Stimulated activated CD4-positive, alpha-beta T cell treated with anti-CD3 and anti-CD28 coated beads, Interleukin-4, amount 100 ng/mL, for 4 hours (primary cell): Measurements from ENCODE around the gene AMT.
A peak's percentile ranks its signal among the peaks of the same experiment; 100 is the strongest.

Experiments used
- DNase-seq, 2 experiments: peaks; one replicate each; pipeline ENCODE4 v3.0.0-alpha.2; 2020

AMT gene

GRCh38 chr3:49422379-49423248 is at the start of gene AMT:
TSS of gene AMT (minus strand) at chr3:49422473. CDS start at chr3:49422450, 23 bp downstream.
- no peak for DNase-seq

- no peak for DNase-seq
Measured at GRCh38 chr3:49470714-49471420, 48.6 kb upstream of the AMT start.

- DNase-seq: peak; percentile 91 to 95
Measured at GRCh38 chr3:49469936-49470713, 47.9 kb upstream of the AMT start, which contains the start of gene DAG1. TSS of gene DAG1 (plus strand) at chr3:49470267. CDS start at chr3:49510535, 40,268 bp downstream.

GRCh38 chr3:49469037-49469935 is 47.0 kb upstream of the AMT start:
- DNase-seq: no peak

- no peak for DNase-seq
Measured at GRCh38 chr3:49466085-49466484, 43.8 kb upstream of the AMT start.

GRCh38 chr3:49465270-49466034 is 43.2 kb upstream of the AMT start:
- DNase-seq: no peak

GRCh38 chr3:49462222-49462621 is 39.9 kb upstream of the AMT start:
- DNase-seq: no peak

GRCh38 chr3:49461443-49462171 is 39.3 kb upstream of the AMT start:
- DNase-seq: no peak

- no peak for DNase-seq
Measured at GRCh38 chr3:49460956-49461355, 38.7 kb upstream of the AMT start.

GRCh38 chr3:49460188-49460890 is 38.1 kb upstream of the AMT start:
- no peak for DNase-seq

- DNase-seq: no peak
Measured at GRCh38 chr3:49456466-49456865, 34.2 kb upstream of the AMT start.

GRCh38 chr3:49454898-49455681 is 32.8 kb upstream of the AMT start:
- DNase-seq: no peak

- DNase-seq: no peak
Measured at GRCh38 chr3:49454458-49454857, 32.2 kb upstream of the AMT start.

- no peak for DNase-seq
Measured at GRCh38 chr3:49453621-49454020, 31.3 kb upstream of the AMT start.

GRCh38 chr3:49445391-49445790 is 23.1 kb upstream of the AMT start:
- DNase-seq: no peak

GRCh38 chr3:49434731-49435130 is 12.5 kb upstream of the AMT start:
- DNase-seq: no peak

GRCh38 chr3:49428752-49429080 is 6.4 kb upstream of the AMT start:
- DNase-seq: no peak

GRCh38 chr3:49427586-49427985 is 5.3 kb upstream of the AMT start:
- no peak for DNase-seq

GRCh38 chr3:49424816-49425215 is 2.5 kb upstream of the AMT start:
- DNase-seq: no peak
